ENCODE data around the gene TPPP.
A peak's percentile ranks its signal among the peaks of the same experiment; 100 is the strongest.

The TPPP gene

DNA sequence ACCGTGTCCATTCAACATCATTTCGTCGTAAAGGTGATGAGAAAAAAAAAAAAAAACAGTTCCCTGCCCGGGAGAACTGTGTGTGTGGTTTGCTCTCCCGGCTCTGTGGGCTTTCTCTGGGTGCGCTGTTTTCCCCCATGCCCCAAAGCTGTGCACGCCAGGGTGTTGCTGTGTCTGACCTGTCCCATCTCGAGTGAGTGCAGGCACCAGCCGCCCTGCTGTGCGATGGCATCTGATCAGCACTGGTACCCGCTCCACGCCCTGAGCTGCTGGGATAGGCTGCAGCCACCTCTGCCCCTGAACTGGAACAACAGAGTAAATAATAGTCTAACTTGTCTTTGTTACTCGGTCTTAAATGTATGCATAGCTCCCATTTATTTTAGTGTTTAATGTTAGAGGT is 47.7 kb downstream of the TPPP start:
- DNase-seq (ENCODE audit: low spot score), result no peak
- TF ChIP-seq, protein P1, sequence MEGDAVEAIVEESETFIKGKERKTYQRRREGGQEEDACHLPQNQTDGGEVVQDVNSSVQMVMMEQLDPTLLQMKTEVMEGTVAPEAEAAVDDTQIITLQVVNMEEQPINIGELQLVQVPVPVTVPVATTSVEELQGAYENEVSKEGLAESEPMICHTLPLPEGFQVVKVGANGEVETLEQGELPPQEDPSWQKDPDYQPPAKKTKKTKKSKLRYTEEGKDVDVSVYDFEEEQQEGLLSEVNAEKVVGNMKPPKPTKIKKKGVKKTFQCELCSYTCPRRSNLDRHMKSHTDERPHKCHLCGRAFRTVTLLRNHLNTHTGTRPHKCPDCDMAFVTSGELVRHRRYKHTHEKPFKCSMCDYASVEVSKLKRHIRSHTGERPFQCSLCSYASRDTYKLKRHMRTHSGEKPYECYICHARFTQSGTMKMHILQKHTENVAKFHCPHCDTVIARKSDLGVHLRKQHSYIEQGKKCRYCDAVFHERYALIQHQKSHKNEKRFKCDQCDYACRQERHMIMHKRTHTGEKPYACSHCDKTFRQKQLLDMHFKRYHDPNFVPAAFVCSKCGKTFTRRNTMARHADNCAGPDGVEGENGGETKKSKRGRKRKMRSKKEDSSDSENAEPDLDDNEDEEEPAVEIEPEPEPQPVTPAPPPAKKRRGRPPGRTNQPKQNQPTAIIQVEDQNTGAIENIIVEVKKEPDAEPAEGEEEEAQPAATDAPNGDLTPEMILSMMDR (IDR thresholded peaks at IDR 0.05; ENCODE audit: borderline replicate concordance, control extremely low read depth, extremely low read depth, insufficient read depth, missing control alignments), result no peak
- in situ Hi-C loops (cut with MboI; ENCODE audit: low sequenced_read_pairs, unreplicated experiment), result no loop called here

DNA sequence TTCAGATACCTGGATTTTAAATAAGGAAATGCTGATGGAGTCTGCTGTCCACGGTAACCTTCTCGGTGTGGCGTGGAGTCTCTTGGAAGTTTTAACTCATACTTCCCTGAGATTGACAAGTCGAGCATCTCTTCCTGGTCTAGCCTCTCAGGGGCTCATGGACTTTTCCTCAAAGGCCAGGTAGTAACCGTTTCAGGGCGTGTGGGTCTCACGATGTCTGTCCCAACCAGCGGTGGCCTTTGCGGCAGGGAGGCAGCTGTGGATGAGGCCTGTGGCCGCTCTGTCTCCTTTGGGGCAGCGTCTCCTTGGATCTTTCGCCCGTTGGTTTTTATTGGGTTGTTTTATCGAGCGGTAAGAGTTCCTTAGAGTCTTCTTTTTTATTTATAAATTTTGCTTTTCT is 48.2 kb downstream of the TPPP start:
- in situ Hi-C loops (cut with MboI; ENCODE audit: low sequenced_read_pairs, unreplicated experiment), result no loop called here
- TF ChIP-seq, protein P1 (IDR thresholded peaks at IDR 0.05; ENCODE audit: borderline replicate concordance, control extremely low read depth, extremely low read depth, insufficient read depth, missing control alignments), result no peak
- DNase-seq (ENCODE audit: low spot score), result no peak

DNA sequence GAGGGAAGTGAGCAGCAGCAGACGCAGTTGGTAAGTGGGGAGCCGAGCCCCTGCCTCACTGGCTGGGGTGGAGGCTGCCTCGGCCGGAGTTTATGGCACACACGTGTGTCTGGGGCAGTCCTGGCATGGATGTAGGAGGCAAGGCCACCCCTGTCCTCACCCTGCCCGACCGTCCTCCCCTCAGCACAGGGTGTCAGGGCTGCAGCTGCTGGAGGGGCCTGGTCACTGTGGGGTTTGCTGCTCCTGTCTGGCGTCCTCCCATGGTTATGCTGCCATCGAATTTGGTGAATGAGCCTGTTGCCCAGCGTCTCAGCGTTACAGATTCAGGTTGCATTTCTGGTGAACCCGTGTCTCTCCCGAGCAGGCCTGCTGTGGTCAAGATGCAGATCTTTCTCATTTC is 48.6 kb downstream of the TPPP start:
- in situ Hi-C loops (cut with MboI; ENCODE audit: low sequenced_read_pairs, unreplicated experiment), result no loop called here
- TF ChIP-seq, protein P1 (IDR thresholded peaks at IDR 0.05; ENCODE audit: borderline replicate concordance, control extremely low read depth, extremely low read depth, insufficient read depth, missing control alignments), result no peak
- no peak for DNase-seq (ENCODE audit: low spot score)

DNA sequence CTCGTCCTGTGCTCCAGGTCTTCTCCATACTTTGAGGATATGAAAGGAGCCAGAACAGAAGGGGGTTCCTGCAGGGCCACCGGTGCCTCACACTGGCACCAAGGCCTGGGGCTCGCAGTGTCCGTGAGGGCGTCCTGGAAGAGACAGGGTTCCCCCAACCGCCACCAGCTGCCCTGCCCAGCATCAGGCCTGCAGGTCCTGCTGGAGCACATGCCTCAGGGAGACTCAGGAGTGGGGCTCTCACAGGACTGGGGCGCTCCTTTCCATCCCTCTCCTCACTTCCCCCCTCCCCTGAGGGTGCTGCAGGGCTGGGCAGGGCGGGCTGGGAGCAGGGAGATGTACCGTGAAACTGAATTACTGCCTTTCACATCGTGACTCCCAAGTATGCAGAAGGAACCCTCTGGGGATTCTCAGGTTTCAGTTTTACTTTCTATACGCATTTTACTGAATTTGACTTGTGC is 49.3 kb downstream of the TPPP start:
- in situ Hi-C loops (cut with MboI; ENCODE audit: low sequenced_read_pairs, unreplicated experiment), result no loop called here
- peak; percentile 80 for DNase-seq (ENCODE audit: low spot score)
- TF ChIP-seq, protein P1 (IDR thresholded peaks at IDR 0.05; ENCODE audit: borderline replicate concordance, control extremely low read depth, extremely low read depth, insufficient read depth, missing control alignments), result no peak

DNA sequence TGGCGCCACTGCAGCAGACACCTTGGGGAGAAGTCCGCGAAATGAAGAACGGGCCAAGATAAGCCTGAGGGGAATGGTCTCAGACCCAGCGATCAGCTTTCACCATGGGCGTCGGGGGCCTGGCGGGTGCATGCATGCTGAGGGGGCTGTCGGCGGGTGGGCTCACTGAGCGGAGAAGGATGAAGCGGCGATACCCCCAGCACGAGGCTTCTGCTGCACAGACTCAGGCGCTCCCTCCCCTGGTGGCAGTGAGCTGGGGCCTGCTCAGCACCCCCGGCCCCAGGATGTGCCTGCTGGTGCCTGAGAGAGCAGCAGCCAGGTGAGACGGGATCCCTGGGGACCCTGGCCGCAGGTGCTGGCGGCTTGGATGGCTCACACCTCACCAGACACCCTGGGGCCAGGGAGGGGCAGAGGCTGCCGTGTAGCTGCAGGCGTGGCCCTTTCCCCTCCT is 49.8 kb downstream of the TPPP start:
- no peak for DNase-seq (ENCODE audit: low spot score)
- TF ChIP-seq, protein P1 (IDR thresholded peaks at IDR 0.05; ENCODE audit: borderline replicate concordance, control extremely low read depth, extremely low read depth, insufficient read depth, missing control alignments), result no peak
- in situ Hi-C loops (cut with MboI; ENCODE audit: low sequenced_read_pairs, unreplicated experiment), result no loop called here

DNA sequence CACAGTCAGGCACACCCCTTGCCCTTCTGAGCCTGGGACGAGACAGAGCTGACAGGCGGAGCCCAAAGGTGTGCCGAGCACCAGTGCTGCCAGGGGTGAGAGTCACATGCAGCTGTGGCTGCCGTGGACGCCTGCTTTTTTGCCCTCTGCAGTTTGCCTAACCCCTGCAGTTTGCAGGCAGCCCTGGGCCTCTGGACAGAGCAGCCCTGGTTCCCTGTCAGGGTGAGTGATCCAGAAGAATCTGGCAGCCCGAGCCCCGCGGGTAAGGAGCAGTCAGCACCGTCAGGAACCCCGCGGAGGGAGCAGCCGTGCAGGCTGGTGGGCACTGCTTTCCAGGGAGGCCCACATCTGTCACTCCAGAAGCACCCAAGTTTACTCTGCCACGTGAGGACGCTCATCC is 50.7 kb downstream of the TPPP start:
- TF ChIP-seq, protein P1 (IDR thresholded peaks at IDR 0.05; ENCODE audit: borderline replicate concordance, control extremely low read depth, extremely low read depth, insufficient read depth, missing control alignments), result no peak
- no peak for DNase-seq (ENCODE audit: low spot score)
- in situ Hi-C loops (cut with MboI; ENCODE audit: low sequenced_read_pairs, unreplicated experiment), result no loop called here

DNA sequence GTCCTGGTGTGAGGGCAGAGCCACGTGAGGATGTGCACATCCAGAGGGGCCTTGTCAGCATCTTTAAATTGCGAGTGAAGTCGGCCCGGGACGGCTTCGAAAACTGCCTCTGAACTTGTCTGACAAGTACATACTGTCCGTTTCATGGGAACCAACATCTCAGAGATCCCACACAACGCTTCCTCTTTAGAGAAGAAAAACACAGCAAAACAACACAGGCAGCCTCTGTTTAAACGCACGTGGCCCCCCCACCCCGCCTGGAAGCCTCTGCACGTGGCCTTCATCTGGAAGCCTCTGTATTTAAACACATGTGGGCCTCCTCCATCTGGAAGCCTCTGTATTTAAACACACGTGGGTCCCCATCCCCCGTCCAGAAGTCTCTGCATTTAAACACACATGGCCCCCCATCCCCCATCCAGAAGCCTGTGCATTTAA is 51.8 kb downstream of the TPPP start:
- DNase-seq (ENCODE audit: low spot score), result no peak
- TF ChIP-seq, protein P1 (IDR thresholded peaks at IDR 0.05; ENCODE audit: borderline replicate concordance, control extremely low read depth, extremely low read depth, insufficient read depth, missing control alignments), result no peak
- in situ Hi-C loops (cut with MboI; ENCODE audit: low sequenced_read_pairs, unreplicated experiment), result no loop called here

Data from GM13976 (cell line).